Stimulated activated effector memory CD8-positive, alpha-beta T cell treated with anti-CD3 and anti-CD28 coated beads, Interleukin-12 subunit alpha, Interleukin-12 subunit beta, amount 100 ng/mL, for 72 hours (primary cell): Measurements from ENCODE around the gene SEMA4D.

Experiments
- ATAC-seq: fragments of 150-1000 bp; cut with Tn5 transposase; 2 replicates; pipeline ENCODE4 v1.10.0; 2021
- DNase-seq, 2 donors: peaks; one replicate each; pipeline ENCODE4 v3.0.0; 2021 to 2022; ENCODE audit warnings: low spot score in 2 of 2
- H3K27ac Mint-ChIP-seq: one replicate; pipeline ENCODE4 v1.8.0; 2022; ENCODE audit warnings: mild to moderate bottlenecking, mixed read lengths
- H3K36me3 Mint-ChIP-seq: one replicate; pipeline ENCODE4 v1.8.0; 2022; ENCODE audit warnings: mild to moderate bottlenecking, mixed read lengths
- H3K4me1 Mint-ChIP-seq: one replicate; pipeline ENCODE4 v1.8.0; 2022; ENCODE audit warnings: mixed read lengths
- H3K4me3 Mint-ChIP-seq: one replicate; pipeline ENCODE4 v1.8.0; 2022; ENCODE audit warnings: mild to moderate bottlenecking, mixed read lengths
- H3K9me3 Mint-ChIP-seq: one replicate; pipeline ENCODE4 v1.8.0; 2022; ENCODE audit warnings: mixed read lengths

The SEMA4D gene

DNA sequence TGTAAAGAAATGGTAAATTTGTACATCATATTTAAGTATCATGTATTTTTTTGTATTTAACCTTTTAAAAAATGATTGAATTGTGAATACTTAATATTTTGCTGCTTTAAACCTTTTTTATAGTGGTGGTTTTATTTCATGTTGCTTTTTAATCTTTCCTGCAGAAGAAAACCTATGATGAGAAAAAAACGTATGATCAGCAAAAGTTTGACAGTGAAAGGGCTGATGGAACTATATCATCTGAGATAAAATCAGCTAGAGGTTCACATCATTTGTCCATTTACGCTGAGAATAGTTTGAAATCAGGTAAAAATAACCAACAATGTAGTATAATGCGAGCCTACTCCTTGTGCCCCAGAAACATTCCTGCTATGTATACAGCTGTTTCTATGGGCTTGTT, 172.2 kb downstream of the SEMA4D start:
- H3K4me1 Mint-ChIP-seq: peaks cover 15% of the 10 kb centered on the region
- ATAC-seq (no peak), DNase-seq (no peak)
- no peaks in the 10 kb centered on the region for H3K9me3 Mint-ChIP-seq
- H3K36me3 Mint-ChIP-seq: peaks cover 78% of the 10 kb centered on the region
- no peak overlapping the region for H3K4me3 Mint-ChIP-seq
- peak overlapping the region; percentile 54 for H3K27ac Mint-ChIP-seq

GRCh38 chr9:89323390-89323789, 174.5 kb downstream of the SEMA4D start:
- H3K4me1 Mint-ChIP-seq: peaks cover 23% of the 10 kb centered on the region
- H3K9me3 Mint-ChIP-seq: no peaks in the 10 kb centered on the region
- no peak for DNase-seq
- H3K36me3 Mint-ChIP-seq: peaks cover 78% of the 10 kb centered on the region
- H3K4me3 Mint-ChIP-seq: no peak overlapping the region
- ATAC-seq: no peak
- peak overlapping the region; percentile 52 for H3K27ac Mint-ChIP-seq

GRCh38 chr9:89319015-89319905, 178.7 kb downstream of the SEMA4D start:
- Mint-ChIP-seq H3K4me1 (peaks cover 41% of the 10 kb centered on the region), H3K9me3 (no peaks in the 10 kb centered on the region), H3K27ac (peak overlapping the region; percentile 97), H3K4me3 (peak overlapping the region; percentile 80), H3K36me3 (peaks cover 86% of the 10 kb centered on the region)
- ATAC-seq (no peak), DNase-seq (no peak)

DNA sequence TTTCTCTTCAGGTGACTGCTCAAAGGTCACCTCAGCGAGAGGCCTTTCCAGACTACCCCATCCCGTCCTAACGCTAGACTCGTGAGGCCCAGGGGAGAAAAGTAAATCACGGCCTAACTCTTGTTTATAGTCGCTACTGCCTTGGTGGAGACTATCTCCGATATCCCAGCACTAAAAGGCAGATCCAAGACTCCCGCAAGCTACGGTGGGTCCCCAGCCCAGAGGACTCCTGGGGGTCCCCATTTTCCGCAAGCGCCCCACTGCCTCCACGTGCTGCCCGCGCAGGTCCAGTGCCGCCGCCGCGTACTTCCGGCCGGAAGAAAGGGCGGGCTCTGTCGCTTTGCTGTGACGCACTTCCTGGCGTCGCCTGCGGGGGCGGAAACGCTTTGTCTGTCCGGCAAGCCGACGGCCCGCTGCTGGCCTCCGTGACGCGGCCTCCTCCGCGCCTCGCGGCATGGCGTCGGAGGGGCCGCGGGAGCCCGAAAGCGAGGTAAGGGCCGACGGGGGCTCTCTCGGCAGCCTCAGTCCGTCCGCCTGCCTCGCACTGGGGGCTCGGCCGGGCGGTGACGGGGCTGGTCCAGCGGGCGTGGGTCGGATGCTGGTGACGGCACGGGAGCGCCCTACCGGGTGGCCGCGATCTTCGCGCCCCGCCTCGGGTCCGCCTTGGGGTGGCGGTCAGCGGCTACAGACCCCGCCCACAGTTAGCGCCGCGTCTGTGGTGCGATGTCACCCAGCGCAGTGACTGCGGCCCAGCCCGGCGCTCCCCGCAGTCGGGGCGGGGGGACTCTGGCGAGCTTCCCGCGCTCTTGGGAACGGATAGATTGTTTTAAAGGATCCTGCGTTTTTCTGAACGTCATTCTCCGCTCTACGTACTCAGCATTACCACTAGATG, 179.5 kb downstream of the SEMA4D start, which contains the start of gene SECISBP2:
TSS of gene SECISBP2 (plus strand) at position 378 of the 892 bp plus-strand sequence. CDS start at position 455, 77 bp downstream.
- DNase-seq: peak; percentile 96 to 99
- Mint-ChIP-seq H3K9me3 (no peaks in the 10 kb centered on the region), H3K4me1 (peaks cover 44% of the 10 kb centered on the region), H3K27ac (peak within 1 kb of the TSS; percentile 97), H3K36me3 (peaks cover 92% of the 10 kb centered on the region), H3K4me3 (peak within 1 kb of the TSS; percentile 80)
- peak; percentile 95 for ATAC-seq

DNA sequence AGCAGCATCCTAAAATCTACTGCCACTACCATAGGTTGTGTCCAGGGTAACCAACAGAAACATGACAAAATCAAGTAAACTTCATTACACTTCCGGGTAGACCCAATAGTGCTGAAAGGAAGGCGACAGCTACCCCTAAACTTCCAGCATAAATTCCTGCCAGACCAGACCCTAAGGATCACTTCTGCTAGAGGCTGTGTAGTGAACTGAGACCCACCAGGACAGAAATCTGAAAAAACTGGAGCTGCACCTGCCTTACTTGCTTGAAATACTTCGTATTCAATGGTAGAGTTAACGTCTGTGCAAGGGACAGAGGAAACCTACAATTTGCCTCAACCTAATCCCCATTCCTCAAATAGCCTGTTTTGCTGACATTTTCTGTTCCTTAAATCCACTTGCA, 180.6 kb downstream of the SEMA4D start:
- Mint-ChIP-seq H3K27ac (peak overlapping the region; percentile 97), H3K4me1 (peaks cover 44% of the 10 kb centered on the region), H3K4me3 (peak overlapping the region; percentile 80), H3K9me3 (no peaks in the 10 kb centered on the region), H3K36me3 (peaks cover 98% of the 10 kb centered on the region)
- DNase-seq: no peak
- ATAC-seq: no peak

GRCh38 chr9:89315482-89315881, 182.4 kb downstream of the SEMA4D start:
- Mint-ChIP-seq H3K27ac (no peak overlapping the region), H3K4me1 (peaks cover 53% of the 10 kb centered on the region), H3K4me3 (no peak overlapping the region), H3K9me3 (no peaks in the 10 kb centered on the region), H3K36me3 (peaks cover 100% of the 10 kb centered on the region)
- ATAC-seq: no peak
- no peak for DNase-seq

GRCh38 chr9:89314955-89315354, 183.0 kb downstream of the SEMA4D start:
- DNase-seq (no peak), ATAC-seq (no peak)
- H3K36me3 Mint-ChIP-seq: peaks cover 97% of the 10 kb centered on the region
- peak overlapping the region; percentile 24 for H3K4me3 Mint-ChIP-seq
- peak overlapping the region; percentile 50 for H3K27ac Mint-ChIP-seq
- peaks cover 54% of the 10 kb centered on the region for H3K4me1 Mint-ChIP-seq
- H3K9me3 Mint-ChIP-seq: no peaks in the 10 kb centered on the region

DNA sequence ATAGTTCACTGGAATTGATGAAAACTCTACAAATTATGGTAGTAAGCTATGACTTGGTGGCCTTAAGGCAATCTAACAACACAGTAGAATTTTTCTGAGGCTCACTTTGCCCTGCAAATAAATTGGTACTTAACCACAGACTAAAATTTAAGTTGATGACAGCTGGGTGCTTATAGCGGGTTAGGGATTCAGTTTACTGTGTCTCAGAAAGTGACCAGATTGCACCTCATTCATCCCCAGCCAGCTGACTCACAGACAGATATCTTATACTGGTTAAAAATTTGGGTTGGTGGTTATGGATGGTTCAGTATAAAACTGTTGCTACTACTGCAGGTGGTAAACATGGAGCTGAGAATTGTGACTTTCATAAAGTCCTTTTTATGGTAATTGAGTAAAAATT, 184.1 kb downstream of the SEMA4D start:
- Mint-ChIP-seq H3K4me3 (peak overlapping the region; percentile 90), H3K9me3 (no peaks in the 10 kb centered on the region), H3K36me3 (peaks cover 86% of the 10 kb centered on the region), H3K27ac (peak overlapping the region; percentile 29), H3K4me1 (peaks cover 46% of the 10 kb centered on the region)
- ATAC-seq (no peak), DNase-seq (no peak)

GRCh38 chr9:89312222-89312571, 185.7 kb downstream of the SEMA4D start:
- Mint-ChIP-seq H3K27ac (peak overlapping the region; percentile 100), H3K4me3 (peak overlapping the region; percentile 90), H3K9me3 (no peaks in the 10 kb centered on the region), H3K36me3 (peaks cover 75% of the 10 kb centered on the region), H3K4me1 (peaks cover 36% of the 10 kb centered on the region)
- no peak for ATAC-seq
- DNase-seq: no peak

GRCh38 chr9:89311346-89312221, 186.3 kb downstream of the SEMA4D start:
- DNase-seq: no peak
- peaks cover 69% of the 10 kb centered on the region for H3K36me3 Mint-ChIP-seq
- H3K27ac Mint-ChIP-seq: peak overlapping the region; percentile 100
- H3K4me3 Mint-ChIP-seq: peak overlapping the region; percentile 90
- peaks cover 35% of the 10 kb centered on the region for H3K4me1 Mint-ChIP-seq
- peak; percentile 9 for ATAC-seq
- no peaks in the 10 kb centered on the region for H3K9me3 Mint-ChIP-seq
